Progenitor cell of endocrine pancreas (in vitro differentiated cells): ENCODE results near the gene LRRC75A. TPM values are rescaled to one million over a fixed set of nuclear protein-coding genes. Genes with fewer than 3 reads are reported as not detected.

Source experiments
- DNase-seq: peaks from one replicate; pipeline ENCODE4 v3.0.0; 2021; ENCODE audit warnings: low spot score; ENCODE audit not compliant: unreplicated experiment
- H3K27ac Mint-ChIP-seq: 2 replicates; pipeline ENCODE4 v1.8.0; 2021; ENCODE audit warnings: mild to moderate bottlenecking, moderate library complexity, mixed read lengths
- H3K27me3 Mint-ChIP-seq: 2 replicates; pipeline ENCODE4 v1.8.0; 2021; ENCODE audit warnings: mixed read lengths
- H3K36me3 Mint-ChIP-seq: 2 replicates; pipeline ENCODE4 v1.8.0; 2022; ENCODE audit warnings: mixed read lengths; ENCODE audit not compliant: insufficient read depth
- H3K4me1 Mint-ChIP-seq: 2 replicates; pipeline ENCODE4 v1.8.0; 2021; ENCODE audit warnings: low read depth, mixed read lengths
- H3K4me3 Mint-ChIP-seq: 2 replicates; pipeline ENCODE4 v1.8.0; 2021; ENCODE audit warnings: low read depth, mild to moderate bottlenecking, moderate library complexity, mixed read lengths
- H3K9me3 Mint-ChIP-seq: 2 replicates; pipeline ENCODE4 v1.8.0; 2021; ENCODE audit warnings: low read depth, mixed read lengths
- CTCF ChIP-seq: fragments of 200-600 bp; sonication (generic); IDR thresholded peaks from one replicate; pipeline ENCODE4 v1.5.0; 2021; ENCODE audit warnings: antibody characterized with exemption, mild to moderate bottlenecking; ENCODE audit not compliant: unreplicated experiment
- total RNA-seq: library from RNA; stranded (reverse); gene quantifications from 2 replicates; pipeline ENCODE4 v1.2.1, GENCODE V29; 2021

The LRRC75A gene
- total RNA-seq, 1 donor from 2014 or later: 9.7 TPM

GRCh38 chr17:16506188-16506587 lies 14.2 kb upstream of the LRRC75A start:
- TF ChIP-seq CTCF: peak; percentile 32
- Mint-ChIP-seq H3K4me3 (no peak overlapping the region), H3K27me3 (peaks cover under 1% of the 10 kb centered on the region), H3K9me3 (no peaks in the 10 kb centered on the region), H3K4me1 (peaks cover 10% of the 10 kb centered on the region), H3K27ac (no peak overlapping the region), H3K36me3 (no peaks in the 10 kb centered on the region)
- no peak for DNase-seq

- DNase-seq: no peak
- peak overlapping the region; percentile 17 for H3K27ac Mint-ChIP-seq
- no peaks in the 10 kb centered on the region for H3K9me3 Mint-ChIP-seq
- H3K4me1 Mint-ChIP-seq: peaks cover 10% of the 10 kb centered on the region
- no peaks in the 10 kb centered on the region for H3K36me3 Mint-ChIP-seq
- TF ChIP-seq CTCF: no peak
- H3K27me3 Mint-ChIP-seq: peaks cover 5% of the 10 kb centered on the region
- no peak overlapping the region for H3K4me3 Mint-ChIP-seq
These were observed 13.0 kb upstream of the LRRC75A start for GRCh38 chr17:16504984-16505383.

- H3K27me3 Mint-ChIP-seq: peaks cover 45% of the 10 kb centered on the region
- H3K36me3 Mint-ChIP-seq: no peaks in the 10 kb centered on the region
- no peaks in the 10 kb centered on the region for H3K4me1 Mint-ChIP-seq
- no peak overlapping the region for H3K4me3 Mint-ChIP-seq
- TF ChIP-seq CTCF: no peak
- DNase-seq: no peak
- H3K27ac Mint-ChIP-seq: no peak overlapping the region
- no peaks in the 10 kb centered on the region for H3K9me3 Mint-ChIP-seq
These were observed 5.0 kb upstream of the LRRC75A start for GRCh38 chr17:16496820-16497489.

- Mint-ChIP-seq H3K4me1 (peaks cover under 1% of the 10 kb centered on the region), H3K4me3 (no peak overlapping the region), H3K27me3 (peaks cover 45% of the 10 kb centered on the region), H3K27ac (no peak overlapping the region), H3K9me3 (no peaks in the 10 kb centered on the region), H3K36me3 (no peaks in the 10 kb centered on the region)
- DNase-seq: no peak
- TF ChIP-seq CTCF: no peak
These were observed 4.2 kb upstream of the LRRC75A start for GRCh38 chr17:16495980-16496819.

GRCh38 chr17:16495561-16495960 lies 3.6 kb upstream of the LRRC75A start:
- DNase-seq: no peak
- TF ChIP-seq CTCF: no peak
- H3K4me3 Mint-ChIP-seq: no peak overlapping the region
- peaks cover 41% of the 10 kb centered on the region for H3K27me3 Mint-ChIP-seq
- H3K4me1 Mint-ChIP-seq: peaks cover 6% of the 10 kb centered on the region
- no peaks in the 10 kb centered on the region for H3K9me3 Mint-ChIP-seq
- no peaks in the 10 kb centered on the region for H3K36me3 Mint-ChIP-seq
- H3K27ac Mint-ChIP-seq: no peak overlapping the region
